H1 (cell line): ENCODE results near the gene MARK3.

Source experiments
- CBX8 ChIP-seq: fragments of 300-800, 300-1000 bp; sonication (generic); IDR thresholded peaks from 2 replicates; pipeline ENCODE4 v1.7.1; 2016; ENCODE audit warnings: low read depth, low read length, borderline replicate concordance
- CHD2 ChIP-seq: IDR thresholded peaks from 2 replicates; pipeline ENCODE4 v1.6.1; 2012; ENCODE audit warnings: low read length, improper control_type of control experiment
- EP300 ChIP-seq, 2 experiments: IDR thresholded peaks; 1 replicate in 1 of 2; 2 replicates in 1 of 2; pipeline ENCODE4 v1.6.1; 2011 to 2012; ENCODE audit warnings: low read depth in 2 of 2, low read length in 2 of 2, mild to moderate bottlenecking in 2 of 2, borderline replicate concordance in 1 of 2, inconsistent platforms in 1 of 2, moderate library complexity in 1 of 2
- EZH2 ChIP-seq: fragments of 200-600 bp; sonication (generic); IDR thresholded peaks from 2 replicates; pipeline ENCODE4 v1.7.1; 2012; ENCODE audit warnings: low read depth, mild to moderate bottlenecking, moderate library complexity, low read length, inconsistent platforms; ENCODE audit not compliant: severe bottlenecking
- PHF8 ChIP-seq: fragments of 200-600 bp; sonication (generic); conservative IDR thresholded peaks from 2 replicates; pipeline ENCODE4 v1.7.1; 2012; ENCODE audit warnings: low read depth, mild to moderate bottlenecking, inconsistent platforms, low read length, moderate library complexity
- POLR2A ChIP-seq, 2 experiments: IDR thresholded peaks; 1 replicate in 1 of 2; 2 replicates in 1 of 2; pipeline ENCODE4 v1.6.1; 2011; ENCODE audit warnings: low read depth in 2 of 2, low read length in 2 of 2, mild to moderate bottlenecking in 2 of 2; ENCODE audit errors: control extremely low read depth in 1 of 2
- POLR2AphosphoS5 ChIP-seq: IDR thresholded peaks from 2 replicates; pipeline ENCODE4 v1.6.1; 2011; ENCODE audit warnings: low read depth, low read length
- SUZ12 ChIP-seq: fragments of 200-600 bp; sonication (generic); IDR thresholded peaks from 2 replicates; pipeline ENCODE4 v1.6.1; 2012; ENCODE audit warnings: mild to moderate bottlenecking, inconsistent platforms, low read length, moderate library complexity, mixed read lengths
- YY1 ChIP-seq: IDR thresholded peaks from 2 replicates; pipeline ENCODE4 v1.6.1; 2011; ENCODE audit warnings: low read depth, mild to moderate bottlenecking, low read length

GRCh38 chr14:103528146-103528586 lies 143.0 kb downstream of the MARK3 start:
- no peak for TF ChIP-seq SUZ12
- TF ChIP-seq EP300 (IDR thresholded peaks at IDR 0.05; ENCODE audit: borderline replicate concordance in 1 of 2, low read depth in 2 of 2, low read length in 2 of 2) = no peak
- no peak for TF ChIP-seq CHD2
- no peak for TF ChIP-seq EZH2
- no peak for TF ChIP-seq CBX8
- TF ChIP-seq PHF8 = no peak
- no peak for TF ChIP-seq POLR2A (IDR thresholded peaks at IDR 0.05; ENCODE audit: control extremely low read depth in 1 of 2, low read depth in 2 of 2, low read length in 2 of 2)
- TF ChIP-seq YY1 = no peak
- TF ChIP-seq POLR2AphosphoS5 = no peak
